AG09319 (cell line): ENCODE data around the gene PSG2.
A peak's percentile ranks its signal among the peaks of the same experiment; 100 is the strongest.
"Not testable (repeated sequence)": the region's sequence is repeated elsewhere in the genome, so short reads cannot be mapped to it uniquely, and the experiment has no call there.

Experiments used
- DNase-seq: peaks from one replicate; pipeline ENCODE4 v3.0.0-alpha.2; 2010; ENCODE audit warnings: low read depth; ENCODE audit errors: extremely low read depth
- CTCF ChIP-seq: IDR thresholded peaks from 2 replicates; pipeline ENCODE4 v1.5.1; 2011; ENCODE audit warnings: low read depth, mild to moderate bottlenecking, inconsistent platforms, low read length, moderate library complexity

The PSG2 gene

GRCh38 chr19:43104215-43104850 is 21.8 kb upstream of the PSG2 start:
- DNase-seq, result peak; percentile 28

DNA sequence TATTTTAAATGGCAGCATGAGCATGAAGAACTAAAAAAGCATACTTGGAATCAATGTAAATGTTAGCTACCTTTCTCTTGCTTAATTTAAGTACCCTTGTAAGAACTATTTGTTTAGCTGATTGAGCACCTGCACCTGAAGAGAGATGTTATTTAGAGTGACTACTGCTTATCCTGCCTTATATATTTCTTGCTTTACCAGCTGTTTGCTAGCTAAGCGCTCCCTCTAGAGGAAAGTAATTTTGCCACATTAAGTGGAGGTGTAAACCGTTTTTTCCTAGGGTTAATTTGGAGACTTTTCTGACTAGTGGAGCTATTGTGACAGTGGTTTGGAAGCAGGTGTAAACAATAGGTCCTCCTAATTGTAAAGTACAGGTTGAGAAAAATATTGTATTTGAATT is 19.4 kb upstream of the PSG2 start:
- TF ChIP-seq CTCF, result no peak; the same call in 1 of the 2 replicates
- DNase-seq, result no peak

More at GRCh38 chr19:43104215-43104850, 21.8 kb upstream of the PSG2 start:
- peak; percentile 67 for TF ChIP-seq CTCF

GRCh38 chr19:43098416-43098815 is 15.9 kb upstream of the PSG2 start:
- not testable (repeated sequence) for DNase-seq

DNA sequence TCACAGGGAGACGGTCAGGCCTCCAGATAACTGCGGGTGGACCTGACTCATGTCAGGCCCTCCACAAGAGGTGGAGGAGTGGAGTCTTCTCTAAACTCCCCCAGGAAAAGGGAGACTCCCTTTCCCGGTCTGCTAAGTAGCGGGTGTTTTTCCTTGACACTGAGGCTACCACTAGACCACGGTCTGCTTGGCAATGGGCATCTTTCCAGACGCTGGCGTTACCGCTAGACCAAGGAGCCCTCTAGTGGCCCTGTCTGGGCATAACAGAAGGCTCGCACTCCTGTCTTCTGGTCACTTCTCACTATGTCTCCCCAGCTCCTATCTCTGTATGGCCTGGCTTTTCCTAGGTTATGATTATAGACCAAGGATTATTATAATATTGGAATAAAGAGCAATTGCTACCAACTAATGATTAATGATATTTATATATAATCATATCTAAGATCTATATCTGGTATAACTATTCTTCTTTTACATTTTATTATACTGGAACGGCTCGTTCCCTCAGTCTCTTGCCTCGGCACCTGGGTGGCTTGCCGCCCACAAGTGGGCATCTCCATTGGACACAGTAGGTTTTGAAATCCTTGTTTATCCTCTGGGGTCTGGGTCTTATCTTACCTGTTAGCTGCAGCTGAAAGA is 5.3 kb upstream of the PSG2 start:
- TF ChIP-seq CTCF, result peak; percentile 47
- peak; percentile 44 for DNase-seq

DNA sequence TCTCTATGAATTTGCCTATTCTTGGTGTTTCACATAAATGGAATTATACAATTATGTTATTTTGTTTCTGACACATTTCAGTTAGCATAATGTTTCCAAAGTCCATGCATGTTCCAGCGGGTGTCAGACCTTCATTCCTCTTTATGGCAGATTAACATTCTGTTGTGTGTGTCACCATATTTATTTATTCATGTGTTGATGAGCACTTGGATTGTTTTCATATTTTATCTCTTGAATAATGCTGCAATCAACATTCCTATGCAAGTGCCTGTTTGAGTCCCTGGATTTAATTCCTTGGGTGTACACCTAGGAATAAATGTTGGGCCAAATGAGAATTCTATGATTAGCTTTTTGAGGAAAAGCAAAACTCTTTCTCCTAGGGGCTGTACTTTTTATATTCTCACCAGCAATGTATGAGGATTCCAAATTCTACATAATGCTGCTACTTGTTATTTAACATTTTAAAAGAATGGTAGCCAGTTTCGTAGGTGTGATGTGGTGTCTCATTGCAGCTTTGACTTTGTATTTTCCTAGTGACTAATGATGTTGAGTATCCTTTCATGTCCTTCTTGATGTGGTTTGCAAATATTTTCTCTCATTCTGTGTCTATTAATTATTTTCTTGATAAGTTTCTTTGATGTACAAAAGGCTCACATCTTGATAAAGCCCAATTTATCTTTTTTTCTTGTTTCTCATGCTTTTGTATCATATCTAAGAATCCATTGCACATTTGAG is 3.5 kb upstream of the PSG2 start:
- DNase-seq, result not testable (repeated sequence)

DNA sequence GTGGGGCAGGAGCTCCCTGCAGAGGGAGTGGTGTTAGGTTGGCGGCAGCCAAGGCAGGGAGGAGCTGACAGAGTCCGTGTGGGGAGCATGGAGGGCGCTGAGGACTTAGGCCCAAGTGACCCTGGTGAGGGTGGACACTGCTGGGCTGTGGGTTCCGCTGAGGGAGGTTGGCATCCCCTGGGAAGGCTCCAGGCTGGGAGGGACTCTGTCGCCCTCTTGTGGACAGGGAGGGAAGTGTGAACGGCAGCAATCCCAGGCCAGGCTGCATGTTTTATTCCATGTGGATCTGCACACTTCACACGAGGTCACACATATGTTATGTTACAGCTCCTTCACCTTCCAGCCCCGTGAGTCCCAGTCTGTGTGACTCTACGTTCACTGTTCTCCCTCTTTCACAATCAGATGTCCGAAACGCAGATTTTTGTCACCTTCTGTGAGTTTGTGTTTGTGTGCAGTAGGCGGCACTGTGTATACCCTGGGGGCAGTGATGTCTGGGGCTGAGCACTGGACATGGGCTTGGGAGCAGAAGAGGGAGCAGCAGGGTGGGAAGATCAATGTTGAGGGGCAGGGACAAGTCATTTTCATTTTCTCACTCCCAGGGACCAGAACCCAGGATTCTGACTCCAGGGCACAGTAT is 1.8 kb upstream of the PSG2 start:
- DNase-seq, result not testable (repeated sequence)
- TF ChIP-seq CTCF, result peak; percentile 35

DNA sequence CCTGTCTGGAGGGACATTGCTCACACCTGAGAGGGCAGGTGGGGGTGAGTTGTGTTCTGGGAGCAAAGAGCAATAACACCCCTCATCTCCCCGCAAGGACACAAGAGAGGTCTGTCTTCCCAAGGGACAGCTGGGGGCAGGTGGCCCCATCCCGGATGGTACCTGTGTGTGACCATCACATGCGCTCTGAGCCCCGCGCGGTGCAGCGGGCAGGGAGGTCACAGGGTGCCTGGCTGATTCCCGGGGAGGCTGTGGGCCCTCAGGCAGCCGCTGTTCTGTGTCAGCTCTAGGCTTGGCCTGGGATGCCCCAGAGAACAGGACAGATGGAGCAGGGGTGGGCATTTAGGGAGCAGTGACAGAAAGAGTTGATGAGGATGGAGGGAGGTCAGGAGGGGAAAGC is 1.2 kb upstream of the PSG2 start:
- not testable (repeated sequence) for DNase-seq

GRCh38 chr19:43078311-43078710 is 4.2 kb downstream of the PSG2 start:
- DNase-seq, result no peak
- no peak for TF ChIP-seq CTCF

GRCh38 chr19:43077881-43078280 is 4.6 kb downstream of the PSG2 start:
- DNase-seq, result not testable (repeated sequence)

- DNase-seq, result not testable (repeated sequence)
These were observed 20.1 kb downstream of the PSG2 start for GRCh38 chr19:43062418-43062817.

DNA sequence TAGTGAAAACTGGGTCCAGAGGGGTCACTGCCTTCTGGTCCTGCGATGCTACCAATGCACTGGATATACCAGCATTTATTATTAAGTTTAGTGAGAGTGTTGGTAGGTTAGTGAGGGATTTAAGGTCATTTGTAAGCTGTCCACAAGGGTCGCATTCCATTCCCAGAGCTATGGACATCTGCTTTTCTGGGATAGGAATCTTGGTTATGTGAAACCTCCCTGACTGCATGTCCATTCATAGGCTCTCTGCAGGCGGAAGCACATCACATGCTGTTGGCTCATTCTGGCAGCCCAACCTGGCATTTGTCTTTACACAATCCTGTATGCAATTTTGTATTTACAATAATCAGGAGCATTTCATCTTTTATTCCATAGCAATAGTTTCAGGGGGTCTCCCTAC is 21.2 kb downstream of the PSG2 start:
- not testable (repeated sequence) for DNase-seq

DNA sequence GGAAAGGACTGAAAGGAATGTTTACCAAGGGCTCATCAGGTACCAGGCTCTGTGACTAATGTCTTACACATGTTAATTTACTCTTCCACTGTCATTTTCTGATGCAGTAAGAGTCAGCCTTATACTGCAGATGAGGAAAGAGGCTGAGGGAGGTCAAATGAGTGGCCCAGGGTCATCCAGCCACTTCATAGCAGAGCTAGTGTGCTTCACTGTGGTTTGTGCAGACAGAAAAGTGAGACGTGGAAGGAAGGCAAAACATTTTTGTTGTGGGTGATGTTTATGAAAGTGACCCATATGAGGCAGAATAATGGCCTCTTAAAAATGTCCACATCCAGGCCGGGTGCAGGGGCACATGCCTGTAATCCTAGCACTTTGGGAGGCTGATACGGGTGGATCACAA is 22.2 kb downstream of the PSG2 start:
- DNase-seq, result not testable (repeated sequence)

GRCh38 chr19:43059482-43059881 is 23.0 kb downstream of the PSG2 start:
- DNase-seq, result not testable (repeated sequence)
